IMR-90 (cell line): ENCODE data around the gene ZNF19. TPM values are rescaled to one million over a fixed set of nuclear protein-coding genes. Genes with fewer than 3 reads are reported as not detected.

ENCODE experiments used
- ATAC-seq: fragments of 200-7000 bp; cut with Tn5 transposase; 2 replicates; pipeline ENCODE4 v1.9.1; 2020; ENCODE audit warnings: low read depth, mild to moderate bottlenecking, moderate library complexity
- BruUV-seq: library from RNA; stranded (reverse); fragments of 400-500 nt; replicated peaks from 2 replicates; lab custom pipeline; 2021; lab: Mats Ljungman, UMichigan
- CTCF ChIA-PET: fragments of 300-600 bp; formaldehyde crosslinking; extraction: SDS; loops from one replicate; lab custom pipeline; 2021; ENCODE audit warnings: antibody characterized with exemption; lab: Yijun Ruan, JAX
- POLR2A ChIA-PET: fragments of 300-600 bp; sonication (Branson Sonifier 250); formaldehyde crosslinking; loops from one replicate; lab custom pipeline; 2022; ENCODE audit warnings: antibody characterized with exemption; ENCODE audit not compliant: unreplicated experiment; lab: Charles Lee
- DNase-seq: peaks from one replicate; pipeline ENCODE4 v3.0.0; 2013
- H2AFZ ChIP-seq: replicated peaks from 2 replicates; pipeline ENCODE3; 2013; ENCODE audit warnings: low read length, mild to moderate bottlenecking; ENCODE audit not compliant: poor library complexity
- H2AK5ac ChIP-seq: 2 replicates; pipeline ENCODE4 v1.6.1; 2013; ENCODE audit warnings: low read depth, low read length, inconsistent platforms
- H2AK9ac ChIP-seq: replicated peaks from 2 replicates; pipeline ENCODE3; 2013; ENCODE audit warnings: mild to moderate bottlenecking, low read depth, low read length, moderate library complexity; ENCODE audit not compliant: poor library complexity
- H2BK120ac ChIP-seq: 2 replicates; pipeline ENCODE4 v1.6.1; 2013; ENCODE audit warnings: low read depth, low read length, inconsistent platforms
- H2BK15ac ChIP-seq: 3 replicates; pipeline ENCODE4 v1.6.1; 2013; ENCODE audit warnings: low read depth, low read length, inconsistent platforms
- H2BK20ac ChIP-seq: 2 replicates; pipeline ENCODE4 v1.6.1; 2013; ENCODE audit warnings: low read depth, mild to moderate bottlenecking, inconsistent platforms, low read length, moderate library complexity
- H2BK5ac ChIP-seq: 2 replicates; pipeline ENCODE4 v1.6.1; 2013; ENCODE audit warnings: mild to moderate bottlenecking, low read depth, low read length, inconsistent platforms; ENCODE audit not compliant: poor library complexity, severe bottlenecking
- H3K14ac ChIP-seq: replicated peaks from 2 replicates; pipeline ENCODE4 v1.6.1; 2013; ENCODE audit warnings: low read depth, low read length, inconsistent platforms
- H3K18ac ChIP-seq: 2 replicates; pipeline ENCODE4 v1.6.1; 2013; ENCODE audit warnings: low read depth, low read length, control low read depth
- H3K23ac ChIP-seq: 2 replicates; pipeline ENCODE4 v1.6.1; 2013; ENCODE audit warnings: low read depth, low read length, inconsistent platforms
- H3K27ac ChIP-seq: 2 replicates; pipeline ENCODE4 v1.5.1; 2013; ENCODE audit warnings: mild to moderate bottlenecking, control low read depth, low read length; ENCODE audit not compliant: insufficient read depth
- H3K27me3 ChIP-seq: 2 replicates; pipeline ENCODE4 v1.6.1; 2013; ENCODE audit warnings: low read length; ENCODE audit not compliant: control insufficient read depth, insufficient read depth
- H3K36me3 ChIP-seq: 2 replicates; pipeline ENCODE4 v1.6.1; 2013; ENCODE audit warnings: low read length, mixed read lengths; ENCODE audit not compliant: control insufficient read depth, insufficient read depth
- H3K4ac ChIP-seq: 2 replicates; pipeline ENCODE4 v1.6.1; 2013; ENCODE audit warnings: low read depth, low read length, inconsistent platforms
- H3K4me1 ChIP-seq: 2 replicates; pipeline ENCODE4 v1.6.1; 2013; ENCODE audit warnings: low read length, mixed read lengths; ENCODE audit not compliant: control insufficient read depth, insufficient read depth
- H3K4me2 ChIP-seq: 2 replicates; pipeline ENCODE4 v1.6.1; 2013; ENCODE audit warnings: low read depth, mild to moderate bottlenecking, control low read depth, low read length, moderate library complexity
- H3K4me3 ChIP-seq: 2 replicates; pipeline ENCODE4 v1.5.1; 2013; ENCODE audit warnings: low read depth, mild to moderate bottlenecking, control low read depth, low read length, moderate library complexity; ENCODE audit not compliant: insufficient read depth
- H3K56ac ChIP-seq: 2 replicates; pipeline ENCODE4 v1.6.1; 2013; ENCODE audit warnings: low read length, inconsistent platforms; ENCODE audit not compliant: insufficient read depth; ENCODE audit errors: extremely low read depth
- H3K79me1 ChIP-seq, 2 experiments: 2 replicates each; pipeline ENCODE4 v1.6.1; 2013; ENCODE audit warnings: low read length in 2 of 2, inconsistent platforms in 1 of 2, low read depth in 1 of 2
- H3K9ac ChIP-seq: 2 replicates; pipeline ENCODE4 v1.6.1; 2013; ENCODE audit warnings: low read depth, low read length, control low read depth
- H3K9me1 ChIP-seq: 2 replicates; pipeline ENCODE4 v1.6.1; 2013; ENCODE audit warnings: low read length, inconsistent platforms; ENCODE audit not compliant: insufficient read depth
- H3K9me3 ChIP-seq: 2 replicates; pipeline ENCODE4 v1.6.1; 2013; ENCODE audit warnings: low read length; ENCODE audit not compliant: control insufficient read depth, insufficient read depth
- H4K20me1 ChIP-seq: 2 replicates; pipeline ENCODE4 v1.6.1; 2013; ENCODE audit warnings: low read length, inconsistent platforms; ENCODE audit not compliant: insufficient read depth
- H4K5ac ChIP-seq: 2 replicates; pipeline ENCODE4 v1.6.1; 2013; ENCODE audit warnings: mild to moderate bottlenecking, low read depth, low read length, control low read depth
- H4K8ac ChIP-seq, 2 experiments: 2 replicates each; pipeline ENCODE4 v1.6.1; 2013; ENCODE audit warnings: low read depth in 2 of 2, low read length in 2 of 2, control low read depth in 1 of 2, inconsistent platforms in 1 of 2
- H4K91ac ChIP-seq: 2 replicates; pipeline ENCODE4 v1.6.1; 2013; ENCODE audit warnings: low read depth, low read length, inconsistent platforms; ENCODE audit not compliant: insufficient read depth
- MAFK ChIP-seq: IDR thresholded peaks from 2 replicates; pipeline ENCODE4 v1.6.1; 2012; ENCODE audit warnings: low read depth, low read length, improper control_type of control experiment
- MAZ ChIP-seq: IDR thresholded peaks from 2 replicates; pipeline ENCODE4 v1.6.1; 2012; ENCODE audit warnings: low read depth, mild to moderate bottlenecking, low read length, improper control_type of control experiment, moderate library complexity, borderline replicate concordance
- MXI1 ChIP-seq: IDR thresholded peaks from 2 replicates; pipeline ENCODE4 v1.6.1; 2012; ENCODE audit warnings: low read depth, mild to moderate bottlenecking, low read length, moderate library complexity, borderline replicate concordance
- RCOR1 ChIP-seq: IDR thresholded peaks from 2 replicates; pipeline ENCODE4 v1.6.1; 2012; ENCODE audit warnings: mild to moderate bottlenecking, low read length, improper control_type of control experiment; ENCODE audit not compliant: insufficient replicate concordance
- WGBS, 2 experiments: methylation state at CpG; one replicate each; pipeline versions ENCODE4 v1.1.5 to v1.1.7; 2013; ENCODE audit warnings: missing lambda C conversion rate in 2 of 2; ENCODE audit not compliant: insufficient read length in 1 of 2; ENCODE audit errors: extremely low coverage in 2 of 2; 5-methylcytosine and 5-hydroxymethylcytosine counted together
- dilution Hi-C: fragments of 300-500 bp; cut with HindIII; formaldehyde crosslinking; loops from one replicate; pipeline ENCODE4 v1.14.3; 2018; ENCODE audit warnings: low sequenced_read_pairs; ENCODE audit not compliant: unreplicated experiment
- in situ Hi-C: fragments of 300-500 bp; cut with MboI; formaldehyde crosslinking; loops from 3 replicates; pipeline ENCODE4 v1.14.3; 2019; ENCODE audit warnings: low sequenced_read_pairs, inconsistent platforms, mixed read lengths
- intact Hi-C: fragments of 100-400 bp; cut with micrococcal nuclease; formaldehyde crosslinking; loops from 2 replicates; pipeline ENCODE4 v1.10.0; 2022
- polyA plus RNA-seq, 3 experiments: library from polyadenylated mRNA; depleted of rRNA; stranded (reverse); fragments of >200 nt; gene quantifications; 2 replicates each; pipeline ENCODE4 v1.2.3, GENCODE V29; 2012; ENCODE audit warnings: low replicate concordance in 1 of 3
- total RNA-seq: library from RNA; depleted of rRNA; stranded (reverse); fragments of >200 nt; gene quantifications from 2 replicates; pipeline ENCODE4 v1.2.3, GENCODE V29; 2012

ZNF19 gene
- total and polyA plus RNA-seq, 2 of the 4 experiments (the other 2 are of a cell fraction): 0.89 to 2.9 TPM

GRCh38 chr16:71467810-71468209, 21.3 kb downstream of the ZNF19 start:
- H4K20me1 ChIP-seq: no peaks in the 10 kb centered on the region; the same call in 1 of the 2 replicates
- H3K4ac ChIP-seq: no peak overlapping the region
- H3K9me1 ChIP-seq: 0 out of 2 replicates have a peak, but pooled peaks cover 3% of the 10 kb centered on the region
- no peak overlapping the region for H3K4me2 ChIP-seq
- H3K23ac ChIP-seq: no peak overlapping the region
- H3K4me1 ChIP-seq: no peaks in the 10 kb centered on the region
- peak; percentile 86 for TF ChIP-seq RCOR1
- peak; percentile 82 for TF ChIP-seq MAZ
- 0 out of 2 replicates have a peak, but pooled peaks have one; percentile 28 for TF ChIP-seq MXI1
- TF ChIP-seq MAFK: no peak
- no peak overlapping the region for H2AK9ac ChIP-seq
- H3K9me3 ChIP-seq: no peaks in the 10 kb centered on the region
- peak; percentile 28 for DNase-seq
- H2BK5ac ChIP-seq: no peak overlapping the region
- H3K18ac ChIP-seq: no peak overlapping the region
- H3K79me1 ChIP-seq: no peaks in the 10 kb centered on the region; a peak in 2 of 4 replicates
- no TSS peak for BruUV-seq
- ChIA-PET POLR2A (no interaction called here), CTCF (interaction anchor here (0.6 kb wide), 1 partner anchor 54 kb away, joined by 3 read pairs; no protein-coding TSS in a partner anchor)
- no peak overlapping the region for H2AFZ ChIP-seq
- WGBS, 2 experiments: no CpG with 5 or more reads among the region's 9 CpGs
- H3K36me3 ChIP-seq: no peaks in the 10 kb centered on the region
- ATAC-seq: peak; percentile 87
- no peak overlapping the region for H3K27ac ChIP-seq
- intact Hi-C loops: no loop called here
- no peak overlapping the region for H2BK20ac ChIP-seq
- H4K8ac ChIP-seq: no peak overlapping the region
- H2BK15ac ChIP-seq: no peak overlapping the region
- no peak overlapping the region for H3K9ac ChIP-seq
- in situ Hi-C loops: no loop called here
- H3K14ac ChIP-seq: no peak overlapping the region
- no peaks in the 10 kb centered on the region for H3K27me3 ChIP-seq
- H3K56ac ChIP-seq: no peak overlapping the region
- H3K4me3 ChIP-seq: no peak overlapping the region
- no peak overlapping the region for H4K5ac ChIP-seq
- dilution Hi-C loops: no loop called here
- no peak overlapping the region for H4K91ac ChIP-seq
- H2AK5ac ChIP-seq: no peak overlapping the region
- no peak overlapping the region for H2BK120ac ChIP-seq
